CD14-positive monocyte (primary cell): ENCODE measurements around the gene GPR132. TPM values are rescaled to one million over a fixed set of nuclear protein-coding genes. Genes with fewer than 3 reads are reported as not detected.

ENCODE experiments used
- DNase-seq, 3 donors: peaks; one replicate each; pipeline ENCODE4 v3.0.0-alpha.2; 2011 to 2022
- H2AFZ ChIP-seq: 2 replicates; pipeline ENCODE4 v1.6.0; 2012; ENCODE audit warnings: mild to moderate bottlenecking, low read depth, low read length, inconsistent platforms; ENCODE audit not compliant: insufficient read depth, poor library complexity, severe bottlenecking
- H3K27ac ChIP-seq, 2 donors: 1 replicate in 1 of 2; 2 replicates in 1 of 2; pipeline ENCODE4 v1.5.1; 2012 to 2013; ENCODE audit warnings: low read length in 2 of 2, control low read depth in 1 of 2, inconsistent platforms in 1 of 2, low read depth in 1 of 2, mild to moderate bottlenecking in 1 of 2
- H3K27me3 ChIP-seq, 2 donors: one replicate each; pipeline versions ENCODE4 v1.6.0 to v1.6.1; 2011 to 2013; ENCODE audit warnings: low read length in 2 of 2; ENCODE audit not compliant: control insufficient read depth in 2 of 2, insufficient read depth in 2 of 2
- H3K36me3 ChIP-seq, 2 donors: replicated peaks in 1 of 2; 1 replicate in 1 of 2; 2 replicates in 1 of 2; pipeline versions ENCODE4 v1.5.1 to v1.6.1; 2012 to 2013; ENCODE audit warnings: low read length in 2 of 2, control low read depth in 1 of 2, inconsistent platforms in 1 of 2, mild to moderate bottlenecking in 1 of 2; ENCODE audit not compliant: insufficient read depth in 2 of 2, control insufficient read depth in 1 of 2
- H3K4me1 ChIP-seq, 2 donors: 1 replicate in 1 of 2; 2 replicates in 1 of 2; pipeline versions ENCODE4 v1.5.1 to v1.6.1; 2012 to 2013; ENCODE audit warnings: low read length in 2 of 2, control low read depth in 1 of 2, inconsistent platforms in 1 of 2, mild to moderate bottlenecking in 1 of 2, moderate library complexity in 1 of 2; ENCODE audit not compliant: insufficient read depth in 2 of 2, control insufficient read depth in 1 of 2
- H3K4me2 ChIP-seq: replicated peaks from 2 replicates; pipeline ENCODE3; 2012; ENCODE audit warnings: low read length, moderate library complexity, mild to moderate bottlenecking; ENCODE audit not compliant: poor library complexity, severe bottlenecking; ENCODE audit errors: extremely low read depth
- H3K4me3 ChIP-seq, 3 experiments: fragments of 200-600 bp in 1 of 3; sonication (generic) in 1 of 3; replicated peaks in 1 of 3; 1 replicate in 2 of 3; 2 replicates in 1 of 3; pipeline ENCODE4 v1.5.1; 2011 to 2013; ENCODE audit warnings: low read length in 3 of 3, mild to moderate bottlenecking in 3 of 3, control low read depth in 2 of 3, low read depth in 2 of 3, inconsistent platforms in 1 of 3, moderate library complexity in 1 of 3
- H3K79me2 ChIP-seq: 2 replicates; pipeline ENCODE4 v1.6.0; 2012; ENCODE audit warnings: mild to moderate bottlenecking, control low read depth, inconsistent platforms, low read length, moderate library complexity; ENCODE audit not compliant: insufficient read depth
- H3K9ac ChIP-seq: 2 replicates; pipeline ENCODE4 v1.6.0; 2017; ENCODE audit warnings: low read length, mild to moderate bottlenecking; ENCODE audit not compliant: insufficient read depth, poor library complexity, severe bottlenecking
- H3K9me3 ChIP-seq, 2 donors: replicated peaks in 1 of 2; 1 replicate in 1 of 2; 2 replicates in 1 of 2; pipeline versions ENCODE4 v1.5.1 to v1.6.1; 2012 to 2013; ENCODE audit warnings: low read length in 2 of 2, control low read depth in 1 of 2; ENCODE audit not compliant: control insufficient read depth in 1 of 2, insufficient read depth in 1 of 2
- H4K20me1 ChIP-seq: 2 replicates; pipeline ENCODE4 v1.6.0; 2012; ENCODE audit warnings: mild to moderate bottlenecking, low read length, control low read depth, moderate library complexity; ENCODE audit not compliant: insufficient read depth
- H3K27ac Mint-ChIP-seq, 7 donors: one replicate each; pipeline ENCODE4 v1.8.0; 2020; ENCODE audit warnings: mild to moderate bottlenecking in 7 of 7, mixed read lengths in 7 of 7, moderate library complexity in 6 of 7, inconsistent platforms in 2 of 7
- H3K27me3 Mint-ChIP-seq, 3 donors: one replicate each; pipeline ENCODE4 v1.8.0; 2021 to 2022; ENCODE audit warnings: low read depth in 3 of 3, mild to moderate bottlenecking in 3 of 3, mixed read lengths in 3 of 3, moderate library complexity in 3 of 3, inconsistent platforms in 1 of 3
- H3K36me3 Mint-ChIP-seq, 2 donors: one replicate each; pipeline ENCODE4 v1.8.0; 2020; ENCODE audit warnings: mixed read lengths in 2 of 2, inconsistent platforms in 1 of 2, mild to moderate bottlenecking in 1 of 2
- H3K4me1 Mint-ChIP-seq: one replicate; pipeline ENCODE4 v1.8.0; 2020; ENCODE audit warnings: mild to moderate bottlenecking, mixed read lengths
- H3K4me3 Mint-ChIP-seq, 2 donors: one replicate each; pipeline ENCODE4 v1.8.0; 2020; ENCODE audit warnings: mild to moderate bottlenecking in 2 of 2, mixed read lengths in 2 of 2, moderate library complexity in 1 of 2
- H3K9me3 Mint-ChIP-seq, 7 donors: one replicate each; pipeline ENCODE4 v1.8.0; 2020 to 2022; ENCODE audit warnings: mixed read lengths in 7 of 7, mild to moderate bottlenecking in 6 of 7, moderate library complexity in 6 of 7, inconsistent platforms in 2 of 7
- CTCF ChIP-seq: fragments of 200-600 bp; IDR thresholded peaks from one replicate; pipeline ENCODE4 v1.8.0; 2022; ENCODE audit warnings: antibody characterized with exemption, mild to moderate bottlenecking
- WGBS: methylation state at CpG from one replicate; pipeline ENCODE4 v1.1.5; 2013; ENCODE audit warnings: missing lambda C conversion rate; ENCODE audit not compliant: insufficient coverage; 5-methylcytosine and 5-hydroxymethylcytosine counted together
- intact Hi-C, 2 donors: fragments of 100-400 bp; cut with micrococcal nuclease; formaldehyde crosslinking; loops; one replicate each; pipeline versions ENCODE4 v1.15.0 to v1.15.1; 2023
- polyA plus RNA-seq, 3 donors: library from polyadenylated mRNA; depleted of rRNA in 1 of 3; unstranded in 2 of 3; stranded (reverse) in 1 of 3; fragments of 300-500 nt in 2 of 3; fragments of >200 nt in 1 of 3; fragmentation: Illumina TruSeq in 2 of 3; gene quantifications; 1 replicate in 2 of 3; 2 replicates in 1 of 3; pipeline ENCODE4 v1.2.3, GENCODE V29; 2012 to 2021

The GPR132 gene
- polyA plus RNA-seq, 3 donors = 6.3 to 19.0 (median 13.0) TPM

DNA sequence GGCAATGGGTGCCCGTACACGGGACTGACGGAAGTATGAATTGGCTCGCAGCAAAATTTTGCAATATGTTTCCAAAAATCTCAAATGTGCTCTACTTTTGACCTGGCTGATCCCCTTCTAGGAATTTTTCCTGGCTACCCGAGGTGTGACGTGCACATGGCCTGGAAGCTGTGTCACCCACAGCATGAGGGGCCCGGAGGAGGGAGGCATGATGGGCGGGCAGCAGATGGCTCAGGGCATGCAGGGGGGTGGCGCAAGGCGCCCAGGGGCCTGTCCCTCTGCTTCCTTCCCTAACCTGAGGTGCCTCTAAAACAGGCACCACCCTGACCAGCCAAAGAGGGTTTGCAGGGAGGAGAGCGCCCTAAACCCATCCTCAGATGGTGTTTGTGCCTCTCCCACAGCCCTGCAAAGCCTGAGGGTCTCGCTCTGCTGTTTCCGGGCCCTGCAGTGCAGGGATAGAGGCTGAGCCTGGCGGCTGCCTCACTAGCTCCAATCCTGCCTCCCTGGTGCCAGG lies 6.7 kb downstream of the GPR132 start:
- Histone ChIP-seq H3K36me3 (peaks cover 38 to 46% of the 10 kb centered on the region in 2 donors), H3K9ac (peak overlapping the region; percentile 39), H3K79me2 (peaks cover 96% of the 10 kb centered on the region), H4K20me1 (peaks cover 85% of the 10 kb centered on the region), H3K27ac (peak overlapping the region; percentile 99 to 100), H3K4me1 (peaks cover 57 to 58% of the 10 kb centered on the region in 2 donors), H3K4me2 (peak overlapping the region; percentile 89), H3K4me3 (peak overlapping the region in 1 of 3 experiments; percentile 87), H3K9me3 (no peaks in the 10 kb centered on the region), H3K27me3 (no peaks in the 10 kb centered on the region), H2AFZ (no peak overlapping the region)
- H3K9me3 Mint-ChIP-seq = peaks cover 0 to 3% (median 0%) of the 10 kb centered on the region in 7 donors
- intact Hi-C loops = loop anchor here (5.0 kb wide), 1 partner anchor 34 kb away; no protein-coding TSS in a partner anchor
- DNase-seq = peak in 2 of 3 donors; percentile 38 to 74
- H3K27ac Mint-ChIP-seq = peak overlapping the region; percentile 76 to 92 (median 89)
- no peaks in the 10 kb centered on the region for H3K27me3 Mint-ChIP-seq
- peak overlapping the region; percentile 77 to 85 for H3K4me3 Mint-ChIP-seq
- peaks cover 40 to 66% of the 10 kb centered on the region in 2 donors for H3K36me3 Mint-ChIP-seq
- H3K4me1 Mint-ChIP-seq = peaks cover 59% of the 10 kb centered on the region
- WGBS = 40% methylated on average over 8 of the region's 14 CpGs
- no peak for TF ChIP-seq CTCF

- H2AFZ ChIP-seq = no peak overlapping the region
- H3K36me3 ChIP-seq = peaks cover 57 to 68% of the 10 kb centered on the region in 2 donors
- peaks cover 98% of the 10 kb centered on the region for H4K20me1 ChIP-seq
- Mint-ChIP-seq H3K4me3 (no peak overlapping the region), H3K9me3 (peaks cover 0 to 3% (median 0%) of the 10 kb centered on the region in 7 donors), H3K36me3 (peaks cover 56 to 79% of the 10 kb centered on the region in 2 donors), H3K27ac (no peak overlapping the region), H3K4me1 (peaks cover 37% of the 10 kb centered on the region), H3K27me3 (no peaks in the 10 kb centered on the region)
- H3K4me2 ChIP-seq = no peak overlapping the region
- H3K27ac ChIP-seq = no peak overlapping the region
- H3K79me2 ChIP-seq = peaks cover 83% of the 10 kb centered on the region
- peak in 1 of 3 donors; percentile 12 for DNase-seq
- intact Hi-C loops = loop anchor here (5.0 kb wide), 1 partner anchor 36 kb away; no protein-coding TSS in a partner anchor
- no peak overlapping the region for H3K4me3 ChIP-seq
- TF ChIP-seq CTCF = no peak
- no peak overlapping the region for H3K9ac ChIP-seq
- no peaks in the 10 kb centered on the region for H3K9me3 ChIP-seq
- H3K27me3 ChIP-seq = no peaks in the 10 kb centered on the region
- 93% methylated on average over 19 of the region's 22 CpGs for WGBS
- peaks cover 36% of the 10 kb centered on the region in 2 donors for H3K4me1 ChIP-seq
Observed at GRCh38 chr14:105056303-105056831, 8.9 kb downstream of the GPR132 start.
